HuH-7 (cell line): Measurements from ENCODE around the gene DIO2.

Experiments used
- DNase-seq: peaks from one replicate; pipeline ENCODE4 v3.0.0; 2011; ENCODE audit warnings: low spot score

DIO2 gene

GRCh38 chr14:80211153-80212022 lies at the start of gene DIO2:
DIO2 (minus strand) TSS chr14:80211504; CDS start chr14:80211472, 32 bp downstream.
- no peak for DNase-seq

GRCh38 chr14:80260645-80261044 lies 49.3 kb upstream of the DIO2 start:
- DNase-seq, result no peak

- no peak for DNase-seq
Measured at GRCh38 chr14:80239631-80240030, 28.3 kb upstream of the DIO2 start.

- DNase-seq, result no peak
Measured at GRCh38 chr14:80237143-80237542, 25.8 kb upstream of the DIO2 start.

- DNase-seq, result no peak
Measured at GRCh38 chr14:80233470-80234089, 22.3 kb upstream of the DIO2 start.

- DNase-seq, result no peak
Measured at GRCh38 chr14:80231702-80232101, 20.4 kb upstream of the DIO2 start.

GRCh38 chr14:80223696-80224465 lies 12.6 kb upstream of the DIO2 start:
- no peak for DNase-seq

- DNase-seq, result no peak
Measured at GRCh38 chr14:80216818-80217217, 5.5 kb upstream of the DIO2 start.

GRCh38 chr14:80215756-80216581 lies 4.7 kb upstream of the DIO2 start:
- peak; percentile 5 for DNase-seq

GRCh38 chr14:80215081-80215480 lies 3.8 kb upstream of the DIO2 start:
- no peak for DNase-seq

- DNase-seq, result peak; percentile 19
Measured at GRCh38 chr14:80213602-80214001, 2.3 kb upstream of the DIO2 start.

- no peak for DNase-seq
Measured at GRCh38 chr14:80212023-80212397, 706 bp upstream of the DIO2 start.

GRCh38 chr14:80208461-80208860 lies 2.8 kb downstream of the DIO2 start:
- no peak for DNase-seq

- DNase-seq, result no peak
Measured at GRCh38 chr14:80206351-80207080, 4.8 kb downstream of the DIO2 start.

- DNase-seq, result peak; percentile 8
Measured at GRCh38 chr14:80202888-80203562, 8.3 kb downstream of the DIO2 start.

- no peak for DNase-seq
Measured at GRCh38 chr14:80200093-80200492, 11.2 kb downstream of the DIO2 start.

- no peak for DNase-seq
Measured at GRCh38 chr14:80188571-80188970, 22.7 kb downstream of the DIO2 start.

GRCh38 chr14:80186301-80186800 lies 25.0 kb downstream of the DIO2 start:
- no peak for DNase-seq

- no peak for DNase-seq
Measured at GRCh38 chr14:80176893-80177292, 34.4 kb downstream of the DIO2 start.

GRCh38 chr14:80172375-80173051 lies 38.8 kb downstream of the DIO2 start:
- no peak for DNase-seq
